Esophagus squamous epithelium (tissue), 5 donors: ENCODE measurements around the gene AZIN2. TPM values are rescaled to one million over a fixed set of nuclear protein-coding genes. Genes with fewer than 3 reads are reported as not detected.
A peak's percentile ranks its signal among the peaks of the same experiment; 100 is the strongest.

Experiments used
- DNase-seq: peaks from one replicate; lab custom pipeline; 2025; lab: John Stamatoyannopoulos, UW
- H3K27ac ChIP-seq, 4 donors: fragments of 200-600 bp; sonication (generic); one replicate each; pipeline ENCODE4 v1.5.1; 2016 to 2019; ENCODE audit warnings: mild to moderate bottlenecking in 1 of 4
- H3K27me3 ChIP-seq, 4 donors: fragments of 200-600 bp; sonication (generic); 1 replicate in 3 of 4; 2 replicates in 1 of 4; pipeline versions ENCODE4 v1.5.1 to v1.6.0; 2017 to 2021; ENCODE audit warnings: antibody characterized with exemption in 1 of 4
- H3K36me3 ChIP-seq, 3 donors: fragments of 200-600 bp; sonication (generic); one replicate each; pipeline ENCODE4 v1.5.1; 2016 to 2019
- H3K4me1 ChIP-seq, 3 donors: fragments of 200-600 bp; sonication (generic); one replicate each; pipeline ENCODE4 v1.5.1; 2017 to 2019
- H3K4me3 ChIP-seq, 4 donors: fragments of 200-600 bp; sonication (generic); 1 replicate in 3 of 4; 2 replicates in 1 of 4; pipeline ENCODE4 v1.5.1; 2016 to 2019; ENCODE audit warnings: mild to moderate bottlenecking in 2 of 4, moderate library complexity in 1 of 4
- H3K9me3 ChIP-seq, 3 donors: fragments of 200-600 bp; sonication (generic); one replicate each; pipeline ENCODE4 v1.5.1; 2016 to 2019
- POLR2A ChIP-seq, 4 donors: fragments of 450-650 bp; IDR thresholded peaks; one replicate each; pipeline ENCODE4 v1.6.1; 2017; ENCODE audit warnings: antibody characterized with exemption in 4 of 4, mild to moderate bottlenecking in 4 of 4, moderate library complexity in 3 of 4
- whole genome bisulfite sequencing, 2 donors: methylation state at CpG; one replicate each; pipeline ENCODE4 v1.1.5; 2018; 5-methylcytosine and 5-hydroxymethylcytosine counted together
- intact Hi-C: fragments of 100-400 bp; cut with DNase I; formaldehyde crosslinking; loops from one replicate; pipeline ENCODE4 v1.15.0; 2022
- total RNA-seq, 4 donors: library from RNA; depleted of rRNA; stranded (reverse); fragments of >200 nt; gene quantifications; one replicate each; pipeline ENCODE4 v1.1.0, GENCODE V29; 2016
- TF ChIP-seq, protein P1 (sequence below), 6 experiments: fragments of 450-650 bp in 4 of 6; fragments of 200-600 bp in 2 of 6; sonication (generic) in 2 of 6; IDR thresholded peaks; one replicate each; pipeline ENCODE4 v1.5.1; 2016 to 2019; ENCODE audit warnings: antibody characterized with exemption in 6 of 6, mild to moderate bottlenecking in 4 of 6, moderate library complexity in 4 of 6
- donor health status: DM: yes; HTN: yes; CAD: no.

The AZIN2 gene
- total RNA-seq, 4 donors from 2014 or later: 0.27 to 1.5 (median 0.61) TPM

DNA sequence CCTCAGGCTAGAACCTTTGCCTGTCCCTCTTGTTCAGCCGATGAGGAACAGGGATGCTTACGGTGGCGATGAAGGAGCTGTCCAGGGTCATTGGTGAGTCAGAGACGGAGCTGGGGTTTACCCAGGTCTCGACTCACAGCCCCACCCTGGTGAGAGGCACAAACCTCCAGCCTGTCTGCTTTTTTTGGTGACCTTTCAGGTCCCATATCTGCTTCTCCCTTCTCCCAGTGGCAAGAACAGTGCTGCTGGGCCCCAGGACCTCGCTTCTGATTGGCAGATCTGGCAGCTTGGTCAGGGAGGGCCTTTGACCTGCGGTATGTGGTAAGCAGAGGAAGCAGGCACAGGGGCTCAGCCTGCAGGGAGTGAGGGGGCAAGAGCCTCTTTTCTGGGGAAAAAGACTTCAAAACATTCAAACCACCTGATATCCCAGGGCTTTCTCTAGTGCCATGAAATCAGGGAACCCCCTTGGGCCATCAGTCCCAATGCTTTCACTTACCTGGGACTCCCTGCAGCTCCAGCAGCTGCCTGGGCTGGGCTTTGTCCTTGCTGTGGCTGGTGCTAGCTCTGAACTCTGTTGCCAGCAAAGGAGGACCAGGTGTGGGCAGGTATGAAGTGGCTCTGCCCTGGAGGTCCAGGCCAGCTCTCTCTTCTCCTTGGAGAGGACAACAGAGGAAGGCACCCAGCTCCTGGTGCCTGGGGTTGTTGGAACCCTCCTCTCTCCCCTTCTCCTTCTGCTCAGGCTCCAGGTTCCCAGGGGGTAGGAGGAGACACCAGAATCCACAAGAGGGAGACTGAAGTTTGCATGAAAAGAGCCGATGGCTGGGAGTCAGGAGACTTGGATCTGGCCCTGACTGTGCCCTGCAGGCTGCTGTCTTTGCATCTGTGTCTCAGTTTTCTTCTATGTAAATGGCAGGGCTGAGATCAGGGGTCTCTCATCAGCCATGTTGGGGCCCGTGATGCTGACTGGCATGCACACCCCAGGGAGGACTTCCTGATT, 59.5 kb downstream of the AZIN2 start:
- intact Hi-C loops: no loop called here
- 55 to 57% methylated on average over 7 to 8 of the region's 9 CpGs for WGBS, 2 donors
- Histone ChIP-seq H3K27me3 (no peaks in the 10 kb centered on the region), H3K4me1 (peaks cover 0 to 32% (median 0%) of the 10 kb centered on the region in 3 donors), H3K36me3 (peaks cover 0 to 10% (median 0%) of the 10 kb centered on the region in 3 donors), H3K9me3 (no peaks in the 10 kb centered on the region), H3K4me3 (no peak overlapping the region), H3K27ac (no peak overlapping the region)
- TF ChIP-seq, protein P1, sequence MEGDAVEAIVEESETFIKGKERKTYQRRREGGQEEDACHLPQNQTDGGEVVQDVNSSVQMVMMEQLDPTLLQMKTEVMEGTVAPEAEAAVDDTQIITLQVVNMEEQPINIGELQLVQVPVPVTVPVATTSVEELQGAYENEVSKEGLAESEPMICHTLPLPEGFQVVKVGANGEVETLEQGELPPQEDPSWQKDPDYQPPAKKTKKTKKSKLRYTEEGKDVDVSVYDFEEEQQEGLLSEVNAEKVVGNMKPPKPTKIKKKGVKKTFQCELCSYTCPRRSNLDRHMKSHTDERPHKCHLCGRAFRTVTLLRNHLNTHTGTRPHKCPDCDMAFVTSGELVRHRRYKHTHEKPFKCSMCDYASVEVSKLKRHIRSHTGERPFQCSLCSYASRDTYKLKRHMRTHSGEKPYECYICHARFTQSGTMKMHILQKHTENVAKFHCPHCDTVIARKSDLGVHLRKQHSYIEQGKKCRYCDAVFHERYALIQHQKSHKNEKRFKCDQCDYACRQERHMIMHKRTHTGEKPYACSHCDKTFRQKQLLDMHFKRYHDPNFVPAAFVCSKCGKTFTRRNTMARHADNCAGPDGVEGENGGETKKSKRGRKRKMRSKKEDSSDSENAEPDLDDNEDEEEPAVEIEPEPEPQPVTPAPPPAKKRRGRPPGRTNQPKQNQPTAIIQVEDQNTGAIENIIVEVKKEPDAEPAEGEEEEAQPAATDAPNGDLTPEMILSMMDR (IDR thresholded peaks at IDR 0.05): no peak
- no peak for TF ChIP-seq POLR2A (IDR thresholded peaks at IDR 0.05)
- no peak for DNase-seq

DNA sequence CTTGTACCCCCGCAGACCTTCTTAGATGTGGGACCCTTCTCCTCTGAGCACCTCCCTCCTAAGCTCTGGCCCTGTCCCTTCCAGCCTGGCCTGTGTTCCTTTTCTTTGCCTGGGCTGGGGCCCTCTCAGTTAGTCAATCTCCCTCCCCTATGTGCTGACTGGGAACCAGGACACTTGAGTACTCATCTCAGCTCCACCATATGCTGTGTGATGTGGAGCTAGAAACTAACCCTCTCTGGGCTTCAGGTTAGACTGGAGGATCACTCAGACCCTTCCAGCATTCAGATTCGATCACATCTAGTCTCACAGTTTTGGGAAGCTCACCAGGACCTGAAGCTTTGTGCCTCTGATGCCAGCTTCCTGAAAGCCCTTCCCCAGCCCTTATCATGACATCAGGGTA, 60.3 kb downstream of the AZIN2 start:
- no peaks in the 10 kb centered on the region for H3K27me3 ChIP-seq
- no peak overlapping the region for H3K27ac ChIP-seq
- 100% methylated on average over 1 of the region's 2 CpGs for WGBS, 2 donors
- peaks cover 0 to 32% (median 0%) of the 10 kb centered on the region in 3 donors for H3K4me1 ChIP-seq
- no peak for TF ChIP-seq POLR2A (IDR thresholded peaks at IDR 0.05)
- TF ChIP-seq, protein P1 (IDR thresholded peaks at IDR 0.05): no peak
- no peak overlapping the region for H3K4me3 ChIP-seq
- H3K9me3 ChIP-seq: no peaks in the 10 kb centered on the region
- H3K36me3 ChIP-seq: peaks cover 0 to 18% (median 0%) of the 10 kb centered on the region in 3 donors
- DNase-seq: no peak
- intact Hi-C loops: no loop called here

DNA sequence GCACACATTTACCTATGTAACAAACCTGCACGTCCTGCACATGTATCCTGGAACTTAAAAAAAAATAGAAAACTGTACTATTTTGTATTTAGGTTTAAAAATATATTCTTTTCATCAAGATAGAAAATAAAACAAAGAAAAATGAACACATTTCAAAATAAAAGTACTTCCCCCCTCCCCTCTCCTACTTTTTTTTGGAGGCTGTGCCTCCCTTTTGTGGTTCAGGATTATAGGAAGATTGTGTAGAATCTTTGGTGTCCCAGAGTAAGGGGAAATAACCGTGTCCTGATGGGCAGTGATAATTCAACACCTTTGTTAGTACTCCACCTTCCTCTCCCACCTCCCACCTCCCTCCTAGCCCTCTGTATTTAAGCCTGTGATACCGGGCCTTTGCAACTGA, 60.8 kb downstream of the AZIN2 start:
- no peak for TF ChIP-seq POLR2A (IDR thresholded peaks at IDR 0.05)
- TF ChIP-seq, protein P1 (IDR thresholded peaks at IDR 0.05): no peak
- no peak for DNase-seq
- no peak overlapping the region for H3K27ac ChIP-seq
- peaks cover 0 to 32% (median 0%) of the 10 kb centered on the region in 3 donors for H3K4me1 ChIP-seq
- WGBS, 2 donors: 49 to 68% methylated on average over 3 of the region's 3 CpGs
- no peak overlapping the region for H3K4me3 ChIP-seq
- intact Hi-C loops: no loop called here
- no peaks in the 10 kb centered on the region for H3K27me3 ChIP-seq
- no peaks in the 10 kb centered on the region for H3K9me3 ChIP-seq
- H3K36me3 ChIP-seq: peaks cover 0 to 24% (median 0%) of the 10 kb centered on the region in 3 donors

DNA sequence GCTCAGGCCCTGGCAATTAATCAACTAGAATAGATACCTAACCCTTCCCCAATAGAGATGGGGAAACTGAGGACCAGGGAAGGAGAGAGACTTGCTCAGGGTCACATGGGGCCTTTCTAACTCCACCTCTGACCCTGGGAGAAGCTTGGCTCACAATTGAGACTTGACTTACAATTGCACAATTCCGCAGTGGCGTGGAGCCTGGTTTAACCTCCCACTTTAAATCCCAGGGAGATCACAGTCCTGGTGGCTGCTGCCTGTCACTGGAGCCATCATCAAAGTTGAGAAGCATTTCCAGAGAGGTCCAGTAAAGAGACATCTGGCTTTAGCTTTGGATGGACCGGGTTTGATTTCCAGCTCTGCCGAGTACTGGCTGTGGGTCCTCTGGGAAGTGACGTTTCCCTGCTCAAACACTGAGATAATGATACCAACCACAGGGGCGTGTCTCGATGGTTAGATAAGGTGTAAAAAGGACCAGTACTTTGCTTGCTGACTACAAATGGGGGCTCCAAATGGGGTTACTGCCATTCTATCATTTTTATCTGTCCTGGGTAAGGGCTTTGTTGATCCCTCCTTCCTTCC, 61.6 kb downstream of the AZIN2 start:
- H3K36me3 ChIP-seq: peaks cover 0 to 32% (median 0%) of the 10 kb centered on the region in 3 donors
- intact Hi-C loops: no loop called here

More for the DNA sequence above, 61.6 kb downstream of the AZIN2 start:
- H3K27me3 ChIP-seq: no peaks in the 10 kb centered on the region
- no peak for DNase-seq
- WGBS, 2 donors: 72 to 87% methylated on average over 5 to 7 of the region's 7 CpGs
- H3K9me3 ChIP-seq: no peaks in the 10 kb centered on the region
- peaks cover 0 to 32% (median 0%) of the 10 kb centered on the region in 3 donors for H3K4me1 ChIP-seq
- H3K4me3 ChIP-seq: no peak overlapping the region
- TF ChIP-seq, protein P1 (IDR thresholded peaks at IDR 0.05): no peak
- TF ChIP-seq POLR2A (IDR thresholded peaks at IDR 0.05): no peak
- peak overlapping the region in 1 of 4 donors; percentile 17 for H3K27ac ChIP-seq
